ENCODE measurements around the gene FAM114A1.
"Not testable (repeated sequence)": the region's sequence is repeated elsewhere in the genome, so short reads cannot be mapped to it uniquely, and the experiment has no call there.

Gene FAM114A1

GRCh38 chr4:38983291-38983690 lies 115.7 kb downstream of the FAM114A1 start:
- H3K4me3 ChIP-seq (ENCODE audit: low read depth, low read length) = no peak overlapping the region
- TF ChIP-seq, protein P1, sequence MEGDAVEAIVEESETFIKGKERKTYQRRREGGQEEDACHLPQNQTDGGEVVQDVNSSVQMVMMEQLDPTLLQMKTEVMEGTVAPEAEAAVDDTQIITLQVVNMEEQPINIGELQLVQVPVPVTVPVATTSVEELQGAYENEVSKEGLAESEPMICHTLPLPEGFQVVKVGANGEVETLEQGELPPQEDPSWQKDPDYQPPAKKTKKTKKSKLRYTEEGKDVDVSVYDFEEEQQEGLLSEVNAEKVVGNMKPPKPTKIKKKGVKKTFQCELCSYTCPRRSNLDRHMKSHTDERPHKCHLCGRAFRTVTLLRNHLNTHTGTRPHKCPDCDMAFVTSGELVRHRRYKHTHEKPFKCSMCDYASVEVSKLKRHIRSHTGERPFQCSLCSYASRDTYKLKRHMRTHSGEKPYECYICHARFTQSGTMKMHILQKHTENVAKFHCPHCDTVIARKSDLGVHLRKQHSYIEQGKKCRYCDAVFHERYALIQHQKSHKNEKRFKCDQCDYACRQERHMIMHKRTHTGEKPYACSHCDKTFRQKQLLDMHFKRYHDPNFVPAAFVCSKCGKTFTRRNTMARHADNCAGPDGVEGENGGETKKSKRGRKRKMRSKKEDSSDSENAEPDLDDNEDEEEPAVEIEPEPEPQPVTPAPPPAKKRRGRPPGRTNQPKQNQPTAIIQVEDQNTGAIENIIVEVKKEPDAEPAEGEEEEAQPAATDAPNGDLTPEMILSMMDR (IDR thresholded peaks at IDR 0.05; ENCODE audit: low read depth, low read length) = no peak

GRCh38 chr4:38983787-38984598 lies 116.4 kb downstream of the FAM114A1 start:
- TF ChIP-seq, protein P1 (IDR thresholded peaks at IDR 0.05; ENCODE audit: low read depth, low read length) = no peak
- no peak overlapping the region for H3K4me3 ChIP-seq (ENCODE audit: low read depth, low read length)

DNA sequence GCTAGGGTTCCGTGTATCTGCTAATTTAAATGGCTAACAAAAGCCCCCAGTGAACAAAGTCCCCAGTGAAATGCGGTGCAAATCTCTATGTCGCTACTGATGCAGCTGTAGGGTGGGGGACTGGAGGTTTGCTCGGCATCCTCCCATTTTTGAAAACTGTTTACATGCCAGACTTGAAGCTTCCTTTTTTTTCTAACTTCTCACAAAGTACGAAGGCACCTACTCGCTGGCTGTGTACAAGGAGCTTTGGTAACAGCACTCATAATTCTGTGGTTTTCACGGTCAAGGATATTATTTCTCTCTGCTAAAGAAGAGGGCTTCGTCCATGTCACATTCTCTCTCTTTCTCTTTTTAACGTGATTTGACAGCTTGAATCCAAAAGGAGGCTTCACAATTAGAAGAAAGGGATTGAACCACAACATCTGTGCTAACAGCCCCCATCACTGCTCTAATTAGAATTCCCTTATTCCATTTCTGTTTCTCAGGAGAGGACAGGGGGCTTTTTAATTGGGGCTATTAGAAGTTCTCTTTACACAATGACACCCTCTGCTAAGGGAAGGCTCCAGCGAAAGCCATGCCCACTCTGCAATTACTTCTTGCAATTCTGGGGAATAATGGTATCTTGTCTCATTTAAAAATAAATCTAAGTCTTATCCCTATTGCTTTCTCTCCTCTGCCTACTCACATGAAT lies 117.9 kb downstream of the FAM114A1 start:
- H3K4me3 ChIP-seq (ENCODE audit: low read depth, low read length) = no peak overlapping the region
- TF ChIP-seq, protein P1 (IDR thresholded peaks at IDR 0.05; ENCODE audit: low read depth, low read length) = no peak

- no peak overlapping the region for H3K4me3 ChIP-seq (ENCODE audit: low read depth, low read length)
- TF ChIP-seq, protein P1 (IDR thresholded peaks at IDR 0.05; ENCODE audit: low read depth, low read length) = no peak
These were observed 119.9 kb downstream of the FAM114A1 start for GRCh38 chr4:38987491-38987890.

DNA sequence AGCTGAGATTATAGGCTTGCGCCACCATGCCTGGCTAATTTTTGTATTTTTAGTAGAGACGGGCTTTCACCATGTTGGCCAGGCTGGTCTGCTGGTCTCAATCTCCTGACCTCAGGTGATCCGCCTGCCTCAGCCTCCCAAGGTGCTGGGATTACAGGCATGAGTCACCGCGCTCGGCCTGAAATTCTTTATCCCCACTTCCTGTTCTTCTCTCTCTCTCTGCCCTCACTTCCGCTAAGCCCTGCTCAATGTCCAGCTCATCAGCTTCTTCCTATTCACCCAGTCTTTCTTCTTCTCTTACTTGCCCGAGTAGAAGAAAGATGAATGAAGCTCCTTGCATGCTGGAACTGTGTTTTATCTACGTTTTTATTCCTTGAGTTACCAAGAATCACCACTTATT lies 120.7 kb downstream of the FAM114A1 start:
- H3K4me3 ChIP-seq (ENCODE audit: low read depth, low read length) = not testable (repeated sequence)

GRCh38 chr4:38989487-38989886 lies 121.9 kb downstream of the FAM114A1 start:
- TF ChIP-seq, protein P1 (IDR thresholded peaks at IDR 0.05; ENCODE audit: low read depth, low read length) = no peak

DNA sequence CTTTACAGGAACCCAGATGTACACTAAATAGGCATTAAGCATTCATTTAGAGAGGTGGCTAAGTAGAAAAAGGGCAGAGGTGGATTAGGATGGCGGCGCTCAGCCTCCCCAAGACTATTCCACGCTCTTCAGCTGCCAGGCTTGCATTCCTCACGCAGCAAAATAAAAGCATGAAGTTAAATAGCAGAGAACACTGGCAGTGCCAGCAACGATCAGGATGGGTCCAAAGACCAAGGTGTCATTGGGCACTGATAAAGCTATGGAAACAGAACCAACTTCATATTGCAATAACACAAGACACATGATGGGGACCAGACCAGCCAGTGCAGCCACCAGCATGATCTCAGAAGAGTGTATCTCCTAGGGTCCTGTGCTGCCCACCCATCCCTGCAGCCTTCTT lies 122.6 kb downstream of the FAM114A1 start:
- TF ChIP-seq, protein P1 (IDR thresholded peaks at IDR 0.05; ENCODE audit: low read depth, low read length) = no peak

More at GRCh38 chr4:38989487-38989886, 121.9 kb downstream of the FAM114A1 start:
- H3K4me3 ChIP-seq (ENCODE audit: low read depth, low read length) = no peak overlapping the region

More for the DNA sequence above, 122.6 kb downstream of the FAM114A1 start:
- no peak overlapping the region for H3K4me3 ChIP-seq (ENCODE audit: low read depth, low read length)

Data from WI38 (cell line).